ENCODE measurements around the gene GNAO1. TPM values are rescaled to one million over a fixed set of nuclear protein-coding genes. Genes with fewer than 3 reads are reported as not detected.

GNAO1 gene
- total RNA-seq, 1 experiment from 2014 or later = 5.8 TPM

GRCh38 chr16:56399486-56399885 lies 208.2 kb downstream of the GNAO1 start:
- DNase-seq (ENCODE audit: low read depth) = no peak

GRCh38 chr16:56400458-56400857 lies 209.2 kb downstream of the GNAO1 start:
- no peak for DNase-seq (ENCODE audit: low read depth)

- no peak for DNase-seq (ENCODE audit: low read depth)
Measured at GRCh38 chr16:56401482-56401881, 210.2 kb downstream of the GNAO1 start.

GRCh38 chr16:56405977-56406672 lies 214.8 kb downstream of the GNAO1 start:
- DNase-seq (ENCODE audit: low read depth) = no peak

Other genes starting within 250 kb of the GNAO1 start
- gene AMFR, start 234.1 kb downstream of the GNAO1 start, total RNA-seq (2014; rRNA removed; shearing (Covaris generic)) = 71.7 and 122 TPM in 2 replicates